ENCODE data around the gene CORT. TPM values are rescaled to one million over a fixed set of nuclear protein-coding genes. Genes with fewer than 3 reads are reported as not detected.

The CORT gene
- total RNA-seq, 2 experiments from 2014 or later = 0.66 TPM; not detected in 1

GRCh38 chr1:10457875-10458274 is 8.0 kb downstream of the CORT start:
- H3K9me3 ChIP-seq (ENCODE audit: low read length) = no peaks in the 10 kb centered on the region
- POLR2A ChIA-PET = no interaction called here
- no peaks in the 10 kb centered on the region for H3K79me2 ChIP-seq (ENCODE audit: insufficient read depth, low read depth, low read length)
- TF ChIP-seq EZH2phosphoT487 (IDR thresholded peaks at IDR 0.05; ENCODE audit: borderline replicate concordance, low read depth, low read length) (no peak), CTCF (conservative IDR thresholded peaks at IDR 0.05; ENCODE audit: low read length) (no peak)
- no peak overlapping the region for H3K4me3 ChIP-seq (ENCODE audit: low read depth, low read length, poor library complexity, severe bottlenecking)
- DNase-seq (ENCODE audit: low spot score) = no peak
- peaks cover 10% of the 10 kb centered on the region for H3K4me1 ChIP-seq (ENCODE audit: insufficient read depth, low read length, poor library complexity, severe bottlenecking)
- no peaks in the 10 kb centered on the region for H3K9me2 ChIP-seq (ENCODE audit: insufficient read depth, low read length)
- peaks cover 70% of the 10 kb centered on the region for H3K36me3 ChIP-seq (ENCODE audit: insufficient read depth, low read length)
- intact Hi-C loops (cut with micrococcal nuclease; ENCODE audit: unreplicated experiment) = no loop called here
- no peak overlapping the region for H2AFZ ChIP-seq (ENCODE audit: low read length)
- no peak overlapping the region for H3K4me2 ChIP-seq (ENCODE audit: low read length)
- H3K27ac ChIP-seq (ENCODE audit: low read depth, low read length, poor library complexity, severe bottlenecking) = no peak overlapping the region
- CTCF ChIA-PET (ENCODE audit: unreplicated experiment) = no interaction called here
- TSS peak; percentile 45 for BruUV-seq (replicated peaks)
- no peaks in the 10 kb centered on the region for H4K20me1 ChIP-seq (ENCODE audit: insufficient read depth, low read length)

GRCh38 chr1:10459184-10459583 is 9.4 kb downstream of the CORT start:
- H3K9me2 ChIP-seq (ENCODE audit: insufficient read depth, low read length) = no peaks in the 10 kb centered on the region
- POLR2A ChIA-PET = interaction anchor here (0.7 kb wide), 1 partner anchor 34 kb away, joined by 3 read pairs; no protein-coding TSS in a partner anchor
- H3K36me3 ChIP-seq (ENCODE audit: insufficient read depth, low read length) = peaks cover 81% of the 10 kb centered on the region
- no peak for DNase-seq (ENCODE audit: low spot score)
- no peak overlapping the region for H3K4me2 ChIP-seq (ENCODE audit: low read length)
- H3K27ac ChIP-seq (ENCODE audit: low read depth, low read length, poor library complexity, severe bottlenecking) = no peak overlapping the region
- intact Hi-C loops (cut with micrococcal nuclease; ENCODE audit: unreplicated experiment) = no loop called here
- H2AFZ ChIP-seq (ENCODE audit: low read length) = no peak overlapping the region
- TF ChIP-seq CTCF (conservative IDR thresholded peaks at IDR 0.05; ENCODE audit: low read length) (no peak), EZH2phosphoT487 (IDR thresholded peaks at IDR 0.05; ENCODE audit: borderline replicate concordance, low read depth, low read length) (no peak)
- H3K4me1 ChIP-seq (ENCODE audit: insufficient read depth, low read length, poor library complexity, severe bottlenecking) = peaks cover 10% of the 10 kb centered on the region
- H3K9me3 ChIP-seq (ENCODE audit: low read length) = no peaks in the 10 kb centered on the region
- H4K20me1 ChIP-seq (ENCODE audit: insufficient read depth, low read length) = no peaks in the 10 kb centered on the region
- no peak overlapping the region for H3K4me3 ChIP-seq (ENCODE audit: low read depth, low read length, poor library complexity, severe bottlenecking)
- no TSS peak for BruUV-seq (replicated peaks)
- CTCF ChIA-PET (ENCODE audit: unreplicated experiment) = no interaction called here
- no peaks in the 10 kb centered on the region for H3K79me2 ChIP-seq (ENCODE audit: insufficient read depth, low read depth, low read length)

GRCh38 chr1:10467078-10467477 is 17.2 kb downstream of the CORT start:
- no peak for DNase-seq (ENCODE audit: low spot score)
- Histone ChIP-seq H3K36me3 (ENCODE audit: insufficient read depth, low read length) (peaks cover 80% of the 10 kb centered on the region), H3K4me2 (ENCODE audit: low read length) (no peak overlapping the region), H3K4me3 (ENCODE audit: low read depth, low read length, poor library complexity, severe bottlenecking) (no peak overlapping the region), H3K9me3 (ENCODE audit: low read length) (no peaks in the 10 kb centered on the region), H3K4me1 (ENCODE audit: insufficient read depth, low read length, poor library complexity, severe bottlenecking) (peaks cover 12% of the 10 kb centered on the region), H2AFZ (ENCODE audit: low read length) (no peak overlapping the region), H3K9me2 (ENCODE audit: insufficient read depth, low read length) (no peaks in the 10 kb centered on the region), H4K20me1 (ENCODE audit: insufficient read depth, low read length) (peaks cover 4% of the 10 kb centered on the region; the same call in 1 of the 2 replicates), H3K79me2 (ENCODE audit: insufficient read depth, low read depth, low read length) (peaks cover 22% of the 10 kb centered on the region), H3K27ac (ENCODE audit: low read depth, low read length, poor library complexity, severe bottlenecking) (no peak overlapping the region)
- intact Hi-C loops (cut with micrococcal nuclease; ENCODE audit: unreplicated experiment) = no loop called here
- TF ChIP-seq CTCF (conservative IDR thresholded peaks at IDR 0.05; ENCODE audit: low read length) (no peak), EZH2phosphoT487 (IDR thresholded peaks at IDR 0.05; ENCODE audit: borderline replicate concordance, low read depth, low read length) (no peak)
- POLR2A ChIA-PET = interaction anchor here (0.7 kb wide), 2 partner anchors 32 to 145 kb away, joined by 4 to 7 read pairs; no protein-coding TSS in a partner anchor
- BruUV-seq (replicated peaks) = no TSS peak
- CTCF ChIA-PET (ENCODE audit: unreplicated experiment) = no interaction called here

All from OCI-LY7 (cell line).